Esophagus muscularis mucosa (tissue), 4 donors: ENCODE measurements around the gene SELENOF. TPM values are rescaled to one million over a fixed set of nuclear protein-coding genes. Genes with fewer than 3 reads are reported as not detected.

Experiments used
- DNase-seq: peaks from one replicate; pipeline ENCODE4 v3.0.0-alpha.2; 2017; ENCODE audit errors: extremely low spot score
- H3K27ac ChIP-seq, 4 donors: fragments of 200-600 bp; sonication (generic); replicated peaks in 1 of 4; 1 replicate in 3 of 4; 2 replicates in 1 of 4; pipeline ENCODE4 v1.5.1; 2016 to 2019; ENCODE audit warnings: mild to moderate bottlenecking in 1 of 4
- H3K27me3 ChIP-seq, 4 donors: fragments of 200-600 bp; sonication (generic); one replicate each; pipeline versions ENCODE4 v1.5.1 to v1.6.0; 2016 to 2019
- H3K36me3 ChIP-seq, 4 donors: fragments of 200-600 bp; sonication (generic); one replicate each; pipeline ENCODE4 v1.5.1; 2016 to 2019
- H3K4me1 ChIP-seq, 4 donors: fragments of 200-600 bp; sonication (generic); one replicate each; pipeline ENCODE4 v1.5.1; 2016 to 2019
- H3K4me3 ChIP-seq, 4 donors: fragments of 200-600 bp; sonication (generic); 1 replicate in 2 of 4; 2 replicates in 2 of 4; pipeline ENCODE4 v1.5.1; 2016 to 2019; ENCODE audit warnings: mild to moderate bottlenecking in 4 of 4, moderate library complexity in 1 of 4
- H3K9me3 ChIP-seq, 4 donors: fragments of 200-600 bp; sonication (generic); 1 replicate in 3 of 4; 2 replicates in 1 of 4; pipeline ENCODE4 v1.5.1; 2016 to 2019
- EP300 ChIP-seq: sonication (generic); formaldehyde crosslinking; IDR thresholded peaks from one replicate; pipeline ENCODE4 v1.6.1; 2017; ENCODE audit warnings: antibody characterized with exemption
- POLR2A ChIP-seq: fragments of 450-650 bp; IDR thresholded peaks from one replicate; pipeline ENCODE4 v1.6.1; 2017; ENCODE audit warnings: antibody characterized with exemption, moderate library complexity, mild to moderate bottlenecking, low read depth
- POLR2AphosphoS5 ChIP-seq, 2 donors: sonication (generic); formaldehyde crosslinking; IDR thresholded peaks; one replicate each; pipeline ENCODE4 v1.6.1; 2017; ENCODE audit warnings: antibody characterized with exemption in 2 of 2
- WGBS: methylation state at CpG from one replicate; pipeline ENCODE4 v1.1.5; 2018; 5-methylcytosine and 5-hydroxymethylcytosine counted together
- intact Hi-C: fragments of 100-400 bp; cut with DNase I; formaldehyde crosslinking; loops from one replicate; pipeline ENCODE4 v1.15.1; 2023
- total RNA-seq, 4 donors: library from RNA; depleted of rRNA; stranded (reverse); fragments of >200 nt; gene quantifications; one replicate each; pipeline versions ENCODE4 v1.1.0 to v1.2.1, GENCODE V29; 2016
- TF ChIP-seq, protein P1 (sequence below), 3 experiments: fragments of 200-600 bp in 2 of 3; fragments of 450-650 bp in 1 of 3; sonication (generic) in 2 of 3; IDR thresholded peaks; one replicate each; pipeline ENCODE4 v1.5.1; 2017 to 2019; ENCODE audit warnings: antibody characterized with exemption in 3 of 3, mild to moderate bottlenecking in 2 of 3, moderate library complexity in 1 of 3

Gene SELENOF
- total RNA-seq, 4 donors from 2014 or later, result 76.8 to 103 (median 89.4) TPM

DNA sequence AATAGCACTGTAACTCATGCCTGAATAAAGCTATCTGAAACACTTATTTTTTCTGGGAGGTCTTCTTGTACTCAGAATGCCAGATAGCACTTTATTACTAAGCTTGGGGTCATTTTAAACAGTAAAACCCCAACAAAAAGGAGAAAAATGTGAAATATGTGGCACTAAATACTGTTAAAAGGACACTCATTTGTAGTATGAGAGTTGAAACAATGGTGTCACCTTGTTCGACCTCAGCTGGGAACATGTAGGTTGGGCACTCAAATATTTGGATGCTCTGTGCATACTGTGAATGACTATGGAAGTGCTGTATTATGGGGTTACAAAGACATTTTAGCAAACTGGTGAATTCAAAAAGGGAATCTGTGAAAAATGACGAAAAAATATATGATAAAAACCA is 53.9 kb downstream of the SELENOF start:
- DNase-seq, result no peak
- Histone ChIP-seq H3K9me3 (no peaks in the 10 kb centered on the region), H3K4me1 (no peaks in the 10 kb centered on the region), H3K27ac (no peak overlapping the region), H3K27me3 (no peaks in the 10 kb centered on the region), H3K4me3 (no peak overlapping the region), H3K36me3 (peaks cover 0 to 6% (median 3%) of the 10 kb centered on the region in 4 donors)
- 94% methylated on average over 2 of the region's 2 CpGs for WGBS
- TF ChIP-seq POLR2A, result no peak
- no peak for TF ChIP-seq POLR2AphosphoS5 (IDR thresholded peaks at IDR 0.05)
- TF ChIP-seq, protein P1, sequence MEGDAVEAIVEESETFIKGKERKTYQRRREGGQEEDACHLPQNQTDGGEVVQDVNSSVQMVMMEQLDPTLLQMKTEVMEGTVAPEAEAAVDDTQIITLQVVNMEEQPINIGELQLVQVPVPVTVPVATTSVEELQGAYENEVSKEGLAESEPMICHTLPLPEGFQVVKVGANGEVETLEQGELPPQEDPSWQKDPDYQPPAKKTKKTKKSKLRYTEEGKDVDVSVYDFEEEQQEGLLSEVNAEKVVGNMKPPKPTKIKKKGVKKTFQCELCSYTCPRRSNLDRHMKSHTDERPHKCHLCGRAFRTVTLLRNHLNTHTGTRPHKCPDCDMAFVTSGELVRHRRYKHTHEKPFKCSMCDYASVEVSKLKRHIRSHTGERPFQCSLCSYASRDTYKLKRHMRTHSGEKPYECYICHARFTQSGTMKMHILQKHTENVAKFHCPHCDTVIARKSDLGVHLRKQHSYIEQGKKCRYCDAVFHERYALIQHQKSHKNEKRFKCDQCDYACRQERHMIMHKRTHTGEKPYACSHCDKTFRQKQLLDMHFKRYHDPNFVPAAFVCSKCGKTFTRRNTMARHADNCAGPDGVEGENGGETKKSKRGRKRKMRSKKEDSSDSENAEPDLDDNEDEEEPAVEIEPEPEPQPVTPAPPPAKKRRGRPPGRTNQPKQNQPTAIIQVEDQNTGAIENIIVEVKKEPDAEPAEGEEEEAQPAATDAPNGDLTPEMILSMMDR (IDR thresholded peaks at IDR 0.05), result no peak
- no peak for TF ChIP-seq EP300
- intact Hi-C loops, result no loop called here

DNA sequence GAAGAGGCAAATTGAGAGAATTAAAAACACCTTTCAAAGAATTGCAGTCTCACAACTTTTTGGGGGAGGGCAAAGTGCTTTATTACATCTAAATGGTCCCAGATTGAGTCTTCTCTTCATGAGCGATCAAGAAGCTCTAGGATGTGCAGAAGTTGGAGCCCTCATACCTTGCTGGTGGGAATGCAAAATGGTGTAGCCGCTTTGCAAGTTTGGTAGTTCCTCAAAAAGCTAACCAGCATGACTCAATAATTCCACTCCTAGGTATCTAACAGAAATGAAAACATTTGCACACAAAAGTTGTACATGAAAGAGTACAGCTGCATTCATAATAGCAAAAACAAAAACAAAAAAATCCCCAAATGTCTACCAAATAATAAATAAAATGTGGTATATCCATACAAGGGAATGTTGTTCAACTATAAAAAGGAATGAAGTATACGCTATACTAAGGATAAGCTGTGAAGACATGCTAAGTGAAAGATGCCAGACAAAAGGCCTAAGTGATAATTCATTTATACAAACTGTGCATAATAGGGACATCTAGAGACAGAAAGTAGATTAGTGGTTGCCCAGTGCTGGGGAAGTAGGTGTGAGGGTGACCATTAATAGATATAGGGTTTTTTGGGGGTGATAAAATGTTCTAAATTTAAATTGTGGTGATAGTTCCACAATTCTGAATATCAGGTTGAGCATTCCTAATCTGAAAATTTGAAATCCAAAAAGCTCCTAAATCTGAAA is 55.2 kb downstream of the SELENOF start:
- Histone ChIP-seq H3K27me3 (no peaks in the 10 kb centered on the region), H3K9me3 (no peaks in the 10 kb centered on the region), H3K4me3 (no peak overlapping the region), H3K36me3 (peaks cover 0 to 6% (median 3%) of the 10 kb centered on the region in 4 donors), H3K4me1 (no peaks in the 10 kb centered on the region), H3K27ac (no peak overlapping the region)
- DNase-seq, result no peak
- intact Hi-C loops, result no loop called here
- TF ChIP-seq POLR2A (no peak), POLR2AphosphoS5 (IDR thresholded peaks at IDR 0.05) (no peak), EP300 (no peak)
- TF ChIP-seq, protein P1 (IDR thresholded peaks at IDR 0.05), result no peak
- WGBS, result 97% methylated on average over 3 of the region's 3 CpGs

DNA sequence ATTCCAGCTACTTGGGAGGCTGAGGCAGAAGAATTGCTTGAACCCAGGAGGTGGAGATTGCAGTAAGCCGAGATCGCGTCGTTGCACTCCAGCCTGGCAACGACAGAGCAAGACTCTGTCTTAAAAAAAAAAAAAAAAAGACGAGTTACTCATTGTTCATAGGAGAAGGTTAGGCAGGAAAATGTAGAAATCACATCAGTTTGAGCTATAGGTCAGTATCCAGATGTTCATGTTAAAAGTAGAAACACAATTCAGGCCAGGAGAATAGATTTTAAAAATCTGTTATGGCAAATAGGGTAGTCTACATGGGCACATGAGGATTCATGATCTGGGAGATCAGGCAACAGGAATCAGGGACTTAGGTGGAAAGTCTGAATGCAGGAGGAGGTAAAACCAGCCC is 57.7 kb downstream of the SELENOF start:
- Histone ChIP-seq H3K27me3 (no peaks in the 10 kb centered on the region), H3K4me1 (no peaks in the 10 kb centered on the region), H3K27ac (no peak overlapping the region), H3K4me3 (no peak overlapping the region), H3K36me3 (no peaks in the 10 kb centered on the region), H3K9me3 (no peaks in the 10 kb centered on the region)
- 89% methylated on average over 6 of the region's 6 CpGs for WGBS
- intact Hi-C loops, result no loop called here
- no peak for DNase-seq
- TF ChIP-seq POLR2A, result no peak
- TF ChIP-seq, protein P1 (IDR thresholded peaks at IDR 0.05), result no peak
- no peak for TF ChIP-seq POLR2AphosphoS5 (IDR thresholded peaks at IDR 0.05)
- no peak for TF ChIP-seq EP300

GRCh38 chr1:86854352-86854751 is 59.6 kb downstream of the SELENOF start:
- Histone ChIP-seq H3K4me1 (no peaks in the 10 kb centered on the region), H3K9me3 (no peaks in the 10 kb centered on the region), H3K4me3 (no peak overlapping the region), H3K27ac (no peak overlapping the region), H3K27me3 (no peaks in the 10 kb centered on the region), H3K36me3 (no peaks in the 10 kb centered on the region)
- TF ChIP-seq EP300 (no peak), POLR2A (no peak), POLR2AphosphoS5 (IDR thresholded peaks at IDR 0.05) (no peak)
- TF ChIP-seq, protein P1 (IDR thresholded peaks at IDR 0.05), result no peak
- intact Hi-C loops, result no loop called here
- WGBS, result 92% methylated on average over 3 of the region's 3 CpGs
- no peak for DNase-seq
